ENCODE measurements around the gene ERBB3.

The ERBB3 gene

DNA sequence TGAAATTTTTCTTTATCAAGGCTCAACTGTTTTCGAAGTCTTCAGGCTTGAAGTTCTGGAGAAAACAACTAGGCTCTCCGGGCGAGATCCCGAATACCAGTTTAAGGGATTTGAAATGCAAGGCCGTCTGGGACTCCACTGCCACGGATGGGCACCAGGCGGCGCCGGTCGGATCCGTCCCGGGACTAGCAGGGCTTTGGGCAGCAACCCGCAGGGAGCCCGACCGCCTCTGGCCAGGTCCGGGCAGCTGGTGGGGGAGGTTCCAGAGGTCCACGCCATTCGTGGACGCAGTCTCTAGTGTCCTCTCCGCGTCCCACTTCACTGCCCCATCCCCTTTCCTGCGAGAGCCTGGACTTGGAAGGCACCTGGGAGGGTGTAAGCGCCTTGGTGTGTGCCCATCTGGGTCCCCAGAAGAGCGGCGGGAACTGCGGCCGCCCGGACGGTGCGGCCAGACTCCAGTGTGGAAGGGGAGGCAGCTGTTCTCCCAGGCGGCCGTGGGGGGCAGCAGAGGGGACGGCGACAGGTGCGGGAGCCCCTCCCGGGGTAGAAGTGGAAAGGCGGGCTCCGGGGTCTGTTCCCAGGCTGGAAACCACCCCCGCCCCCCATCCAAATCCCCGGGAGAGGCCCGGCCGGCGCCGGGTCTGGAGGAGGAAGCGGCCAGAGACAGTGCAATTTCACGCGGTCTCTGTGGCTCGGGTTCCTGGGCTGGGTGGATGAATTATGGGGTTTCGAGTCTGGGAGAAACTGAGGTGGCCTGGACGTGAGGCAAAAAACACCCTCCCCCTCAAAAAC is 838 bp upstream of the ERBB3 start:
- DNase-seq (ENCODE audit: low spot score) = peak; percentile 86

DNA sequence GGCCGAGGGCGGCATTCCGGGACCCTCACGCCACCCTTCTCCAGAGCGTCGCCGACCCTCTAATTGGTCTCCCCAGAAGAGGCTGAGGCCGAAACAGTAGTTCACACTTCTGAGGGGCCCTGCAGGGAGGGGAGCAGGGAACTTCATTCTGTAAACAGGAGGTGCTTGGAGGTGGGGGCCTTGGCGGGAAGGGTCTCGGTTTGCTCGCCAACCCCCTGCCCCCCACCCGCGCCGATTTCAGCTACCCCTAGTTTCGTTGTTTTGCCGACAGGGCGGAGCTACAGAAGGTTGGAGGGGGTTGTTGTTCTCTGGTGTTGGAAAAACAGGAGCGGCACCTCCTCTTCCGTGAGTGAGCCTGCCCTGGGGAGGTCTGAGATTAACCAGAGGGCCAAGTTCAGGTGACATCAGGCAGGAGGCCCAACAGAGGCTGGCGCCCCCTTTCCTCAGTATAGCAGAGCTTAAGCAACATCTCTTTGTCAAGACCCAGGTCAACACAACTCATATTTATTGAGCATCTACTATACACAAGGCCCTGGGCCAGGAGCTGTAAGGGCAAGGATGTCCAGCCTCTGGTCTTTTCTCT is 682 bp downstream of the ERBB3 start:
- DNase-seq (ENCODE audit: low spot score) = no peak

- DNase-seq (ENCODE audit: low spot score) = peak; percentile 89
Measured at GRCh38 chr12:56081393-56082347, 1.7 kb downstream of the ERBB3 start.

DNA sequence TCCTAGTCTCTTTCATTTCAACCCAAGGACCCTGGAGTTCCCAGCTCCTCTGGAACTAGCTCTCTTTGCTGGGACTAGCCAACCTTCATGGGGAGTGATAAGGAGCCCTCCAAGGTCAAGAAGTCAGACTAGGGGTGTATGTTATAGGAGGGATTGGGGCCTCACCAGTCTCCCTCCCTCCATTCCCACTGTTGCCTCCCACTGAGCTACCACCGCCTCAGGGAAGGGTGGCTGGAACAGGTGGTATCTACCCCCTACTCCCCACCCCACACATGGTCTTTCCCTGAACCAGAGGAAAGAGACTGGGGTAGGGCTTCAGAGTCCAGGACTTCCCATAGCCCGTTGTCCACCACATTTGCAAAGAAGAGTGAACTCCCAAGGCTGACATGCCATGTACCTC is 2.4 kb downstream of the ERBB3 start:
- DNase-seq (ENCODE audit: low spot score) = no peak

- peak; percentile 96 for DNase-seq (ENCODE audit: low spot score)
Measured at GRCh38 chr12:56082967-56083366, 3.0 kb downstream of the ERBB3 start.

DNA sequence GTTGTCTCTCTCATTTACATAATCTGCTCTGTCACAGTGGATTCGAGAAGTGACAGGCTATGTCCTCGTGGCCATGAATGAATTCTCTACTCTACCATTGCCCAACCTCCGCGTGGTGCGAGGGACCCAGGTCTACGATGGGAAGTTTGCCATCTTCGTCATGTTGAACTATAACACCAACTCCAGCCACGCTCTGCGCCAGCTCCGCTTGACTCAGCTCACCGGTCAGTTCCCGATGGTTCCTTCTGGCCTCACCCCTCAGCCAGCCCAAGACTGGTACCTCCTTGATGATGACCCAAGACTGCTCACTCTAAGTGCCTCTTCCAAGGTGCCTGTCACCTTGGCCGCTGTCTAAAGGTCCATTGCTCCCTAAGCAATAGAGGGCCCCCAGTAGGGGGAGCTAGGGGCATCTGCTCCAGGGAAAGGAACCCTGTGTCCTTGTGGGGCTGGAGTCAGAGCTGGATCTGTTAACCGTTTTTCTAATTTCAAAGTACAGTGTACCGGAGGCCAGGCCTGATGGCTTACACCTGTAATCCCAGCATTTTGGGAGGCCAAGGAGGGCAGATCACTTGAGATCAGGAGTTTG is 5.1 kb downstream of the ERBB3 start:
- DNase-seq (ENCODE audit: low spot score) = no peak

DNA sequence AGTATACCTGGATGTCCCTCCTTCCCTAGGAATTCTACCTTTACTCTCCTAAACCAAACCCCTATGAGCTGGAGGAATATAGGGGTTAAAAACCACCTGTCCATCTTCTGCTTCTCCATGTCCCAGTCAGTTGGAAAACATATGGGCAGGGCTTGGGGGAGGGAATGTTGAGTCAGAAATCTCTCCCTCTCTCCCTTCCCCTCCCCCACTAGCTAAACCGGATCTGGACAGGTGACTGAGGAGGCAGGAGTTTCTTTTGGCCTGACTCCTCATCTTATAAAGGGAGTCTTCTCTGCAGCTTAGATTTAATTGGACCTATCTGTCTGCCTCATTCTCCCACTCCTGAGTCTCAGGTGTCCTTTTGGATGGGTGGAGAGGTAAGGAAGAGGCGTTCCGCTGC is 6.1 kb downstream of the ERBB3 start:
- no peak for DNase-seq (ENCODE audit: low spot score)

DNA sequence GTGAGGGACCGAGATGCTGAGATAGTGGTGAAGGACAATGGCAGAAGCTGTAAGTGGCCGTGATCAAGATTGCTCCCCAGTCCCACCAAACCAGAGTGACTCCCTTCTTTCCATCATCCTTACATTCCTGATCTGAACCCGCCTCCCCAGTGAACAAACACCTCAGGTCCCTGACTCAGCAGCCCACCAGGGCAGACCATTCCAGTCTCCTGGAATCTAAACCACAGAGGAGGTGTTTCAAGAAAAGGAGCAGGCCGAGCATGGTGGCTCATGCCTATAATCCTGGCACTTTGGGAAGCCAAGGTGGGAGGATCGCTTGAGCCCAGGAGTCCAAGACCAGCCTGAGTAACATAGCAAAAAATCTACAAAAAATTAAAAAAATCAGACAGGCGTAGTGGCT is 6.6 kb downstream of the ERBB3 start:
- DNase-seq (ENCODE audit: low spot score) = no peak

GRCh38 chr12:56087220-56087619 is 7.3 kb downstream of the ERBB3 start:
- peak; percentile 49 for DNase-seq (ENCODE audit: low spot score)

GRCh38 chr12:56097738-56098137 is 17.8 kb downstream of the ERBB3 start:
- DNase-seq (ENCODE audit: low spot score) = no peak

- no peak for DNase-seq (ENCODE audit: low spot score)
Measured at GRCh38 chr12:56098592-56098991, 18.6 kb downstream of the ERBB3 start.

- DNase-seq (ENCODE audit: low spot score) = no peak
Measured at GRCh38 chr12:56099787-56100186, 19.8 kb downstream of the ERBB3 start.

GRCh38 chr12:56101045-56101444 is 21.1 kb downstream of the ERBB3 start:
- no peak for DNase-seq (ENCODE audit: low spot score)

DNA sequence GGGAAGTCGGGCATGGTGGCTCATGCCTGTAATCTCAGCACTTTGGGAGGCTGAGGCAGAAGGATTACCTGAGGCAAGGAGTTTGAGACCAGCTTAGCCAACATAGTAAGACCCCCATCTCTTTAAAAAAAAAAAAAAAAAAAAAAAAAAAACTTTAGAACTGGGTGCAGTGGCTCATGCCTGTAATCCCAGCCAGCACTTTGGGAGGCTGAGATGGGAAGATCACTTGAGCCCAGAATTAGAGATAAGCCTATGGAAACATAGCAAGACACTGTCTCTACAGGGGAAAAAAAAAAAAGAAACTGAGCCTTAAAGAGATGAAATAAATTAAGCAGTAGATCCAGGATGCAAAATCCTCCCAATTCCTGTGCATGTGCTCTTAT is 22.7 kb downstream of the ERBB3 start:
- DNase-seq (ENCODE audit: low spot score) = no peak

- no peak for DNase-seq (ENCODE audit: low spot score)
Measured at GRCh38 chr12:56103066-56103711, 23.2 kb downstream of the ERBB3 start.

DNA sequence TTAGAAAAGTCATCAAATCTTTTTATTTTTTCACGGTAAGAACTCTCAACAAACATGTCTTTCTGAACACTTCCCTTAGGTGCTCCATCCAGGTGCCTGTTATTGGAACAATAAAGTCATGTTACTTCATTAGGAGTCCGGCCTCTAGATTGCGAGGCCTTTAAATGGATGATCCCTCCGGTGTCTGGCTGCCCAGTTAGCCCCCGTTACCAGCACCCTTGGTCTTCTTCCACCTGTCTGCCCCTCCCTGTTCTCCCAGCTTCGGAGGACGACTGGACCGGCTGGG is 23.8 kb downstream of the ERBB3 start:
- no peak for DNase-seq (ENCODE audit: low spot score)

GRCh38 chr12:56104109-56104814 is 24.3 kb downstream of the ERBB3 start, which contains the start of gene PA2G4:
Gene PA2G4 (plus strand): TSS chr12:56104559. CDS start chr12:56104738, 179 bp downstream.
- peak; percentile 98 for DNase-seq (ENCODE audit: low spot score)

DNA sequence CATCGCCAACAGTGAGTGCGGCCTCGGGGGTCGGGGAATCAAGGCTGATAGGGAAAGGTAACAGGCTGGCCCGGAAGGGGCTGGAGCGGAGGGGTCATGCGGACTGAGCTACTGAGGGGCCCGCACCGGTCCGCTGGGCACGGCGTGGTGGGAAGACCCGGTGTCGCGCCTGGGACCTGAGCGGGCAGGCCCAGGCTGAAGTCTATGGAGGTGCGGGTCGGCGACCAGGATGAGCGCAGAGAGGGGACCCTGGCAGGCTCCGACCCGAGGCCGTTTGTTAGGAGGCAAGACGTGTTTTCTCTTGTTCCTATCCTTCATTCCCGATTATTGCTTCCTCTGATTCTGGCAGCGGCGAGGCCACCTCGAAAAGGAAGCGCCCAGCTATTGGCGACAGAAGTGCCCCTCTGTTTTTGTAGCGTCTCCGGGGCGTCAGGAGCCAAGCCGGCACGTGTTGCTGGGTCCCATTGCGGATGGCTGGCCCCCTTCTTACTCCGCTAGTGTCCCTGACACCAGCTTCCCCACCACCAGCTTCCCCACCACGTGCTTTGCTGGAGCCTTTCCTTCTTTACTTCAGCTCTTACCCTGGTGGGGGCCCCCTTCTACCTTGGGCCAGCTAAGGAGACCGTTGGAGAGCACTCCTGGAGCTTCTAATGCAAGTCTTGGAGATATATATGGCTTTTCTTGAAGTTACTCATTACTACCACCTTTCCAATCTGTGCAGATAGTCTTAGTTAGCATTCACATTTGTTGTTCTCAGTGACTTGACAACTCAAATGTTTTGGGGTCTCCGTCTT is 25.0 kb downstream of the ERBB3 start:
- DNase-seq (ENCODE audit: low spot score) = no peak

DNA sequence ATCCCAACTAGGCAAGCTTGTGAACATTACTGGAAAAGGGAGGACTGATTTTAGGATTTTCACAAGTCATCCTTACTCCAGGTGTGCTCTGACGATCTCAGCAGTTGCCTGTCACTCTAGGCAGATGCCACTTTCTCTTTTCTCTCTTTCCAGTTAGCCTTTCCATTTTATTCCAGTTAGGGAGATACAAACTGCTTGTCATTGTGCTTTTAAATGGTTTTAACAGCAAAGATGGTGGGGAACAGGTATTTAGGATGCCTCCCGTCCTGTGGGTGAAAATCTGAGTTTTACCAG is 25.6 kb downstream of the ERBB3 start:
- DNase-seq (ENCODE audit: low spot score) = no peak

DNA sequence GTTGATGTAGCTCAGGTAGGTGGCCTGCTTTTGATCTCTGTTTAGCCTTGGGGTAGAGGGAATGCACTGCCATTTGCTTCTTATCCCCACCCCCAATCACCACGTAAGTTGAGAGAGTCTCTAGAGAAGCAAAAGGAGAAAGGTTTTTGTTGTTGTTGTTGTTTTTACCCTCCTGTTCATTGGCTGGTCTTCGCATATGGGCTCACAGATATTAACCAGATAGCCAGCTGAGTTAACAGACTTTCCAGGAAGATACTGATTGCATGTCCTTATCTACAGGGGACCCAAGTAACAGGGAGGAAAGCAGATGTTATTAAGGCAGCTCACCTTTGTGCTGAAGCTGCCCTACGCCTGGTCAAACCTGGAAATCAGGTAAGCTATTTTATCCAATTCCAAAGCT is 27.3 kb downstream of the ERBB3 start:
- no peak for DNase-seq (ENCODE audit: low spot score)

GRCh38 chr12:56110571-56110970 is 30.6 kb downstream of the ERBB3 start:
- no peak for DNase-seq (ENCODE audit: low spot score)

Measured in pons (tissue), 1 donor.